Measurements from ENCODE around the gene TMEM79.

The TMEM79 gene

DNA sequence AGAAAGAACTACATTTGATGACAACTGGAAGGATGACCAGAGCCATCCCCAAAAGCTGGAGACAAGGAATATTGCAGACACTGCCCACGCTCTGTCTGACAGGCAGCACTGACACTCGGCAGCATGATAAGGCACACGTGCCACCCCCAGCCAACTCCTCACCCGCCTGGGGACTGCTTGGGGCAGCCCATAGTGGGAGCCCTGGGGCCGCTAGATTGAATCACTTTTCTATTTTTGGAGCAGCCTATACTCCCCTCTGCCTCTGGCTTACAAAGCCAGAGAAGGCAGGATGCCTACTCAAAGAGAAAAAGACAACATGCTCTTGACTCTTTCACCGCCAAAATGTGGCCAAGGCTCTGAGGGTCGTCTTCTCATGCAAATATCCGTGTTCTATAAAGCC, 2.8 kb upstream of the TMEM79 start:
- no peaks in the 10 kb centered on the region for H3K9me3 Mint-ChIP-seq
- peak overlapping the region; percentile 92 for H3K27ac Mint-ChIP-seq
- no peaks in the 10 kb centered on the region for H3K27me3 Mint-ChIP-seq (ENCODE audit: low read depth)
- peaks cover 31% of the 10 kb centered on the region for H3K36me3 Mint-ChIP-seq (ENCODE audit: low read depth)
- peak; percentile 44 for DNase-seq (ENCODE audit: low spot score)
- peak overlapping the region; percentile 91 for H3K4me3 Mint-ChIP-seq
- peaks cover 30% of the 10 kb centered on the region for H3K4me1 Mint-ChIP-seq (ENCODE audit: low read depth)

- Mint-ChIP-seq H3K4me3 (peak overlapping the region; percentile 91), H3K4me1 (ENCODE audit: low read depth) (peaks cover 30% of the 10 kb centered on the region)
Measured at GRCh38 chr1:156281693-156282478, 2.2 kb upstream of the TMEM79 start.

GRCh38 chr1:156282479-156283222, 1.5 kb upstream of the TMEM79 start, which contains the start of gene SMG5:
Gene SMG5, minus strand, starts transcription at chr1:156282825. Its CDS starts 145 bp downstream, at chr1:156282680.
- peak within 1 kb of the TSS; percentile 91 for H3K4me3 Mint-ChIP-seq
- H3K9me3 Mint-ChIP-seq = no peaks in the 10 kb centered on the region
- peaks cover 30% of the 10 kb centered on the region for H3K4me1 Mint-ChIP-seq (ENCODE audit: low read depth)
- no peaks in the 10 kb centered on the region for H3K27me3 Mint-ChIP-seq (ENCODE audit: low read depth)
- H3K36me3 Mint-ChIP-seq (ENCODE audit: low read depth) = peaks cover 18% of the 10 kb centered on the region
- peak within 1 kb of the TSS; percentile 92 for H3K27ac Mint-ChIP-seq
- DNase-seq (ENCODE audit: low spot score) = peak; percentile 96

More at GRCh38 chr1:156281693-156282478, 2.2 kb upstream of the TMEM79 start:
- Mint-ChIP-seq H3K9me3 (no peaks in the 10 kb centered on the region), H3K36me3 (ENCODE audit: low read depth) (peaks cover 25% of the 10 kb centered on the region), H3K27ac (peak overlapping the region; percentile 92), H3K27me3 (ENCODE audit: low read depth) (no peaks in the 10 kb centered on the region)
- peak; percentile 33 for DNase-seq (ENCODE audit: low spot score)

GRCh38 chr1:156283521-156283920, 604 bp upstream of the TMEM79 start:
- H3K27me3 Mint-ChIP-seq (ENCODE audit: low read depth) = no peaks in the 10 kb centered on the region
- no peak for DNase-seq (ENCODE audit: low spot score)
- H3K27ac Mint-ChIP-seq = peak overlapping the region; percentile 92
- H3K9me3 Mint-ChIP-seq = no peaks in the 10 kb centered on the region
- H3K4me1 Mint-ChIP-seq (ENCODE audit: low read depth) = peaks cover 29% of the 10 kb centered on the region
- peak overlapping the region; percentile 91 for H3K4me3 Mint-ChIP-seq
- peaks cover 9% of the 10 kb centered on the region for H3K36me3 Mint-ChIP-seq (ENCODE audit: low read depth)

DNA sequence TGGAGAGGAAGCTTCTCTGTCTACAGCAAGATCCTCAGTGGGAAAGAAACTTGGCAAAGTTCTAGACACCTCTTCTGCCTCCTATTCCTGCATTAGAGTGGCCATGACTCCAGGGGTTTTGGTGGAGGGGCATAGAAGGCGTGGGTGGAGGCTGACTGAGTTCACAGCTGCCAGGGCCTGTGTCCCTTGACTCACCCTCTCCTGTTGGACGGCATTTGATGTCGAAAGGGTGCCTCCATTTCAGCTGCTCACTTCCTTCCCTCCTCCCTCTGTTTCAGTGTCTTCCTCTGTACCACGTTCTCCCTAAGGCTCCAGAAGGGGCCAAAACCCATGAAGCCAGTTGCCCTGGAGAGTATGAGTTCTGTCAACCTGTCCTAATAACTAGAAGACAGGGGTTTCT, 632 bp downstream of the TMEM79 start:
- Mint-ChIP-seq H3K9me3 (no peaks in the 10 kb centered on the region), H3K4me1 (ENCODE audit: low read depth) (peaks cover 27% of the 10 kb centered on the region), H3K27me3 (ENCODE audit: low read depth) (no peaks in the 10 kb centered on the region), H3K27ac (no peak overlapping the region), H3K36me3 (ENCODE audit: low read depth) (peaks cover 10% of the 10 kb centered on the region), H3K4me3 (no peak overlapping the region)
- DNase-seq (ENCODE audit: low spot score) = no peak

GRCh38 chr1:156285437-156285836, 1.3 kb downstream of the TMEM79 start:
- Mint-ChIP-seq H3K27me3 (ENCODE audit: low read depth) (no peaks in the 10 kb centered on the region), H3K4me3 (no peak overlapping the region)

DNA sequence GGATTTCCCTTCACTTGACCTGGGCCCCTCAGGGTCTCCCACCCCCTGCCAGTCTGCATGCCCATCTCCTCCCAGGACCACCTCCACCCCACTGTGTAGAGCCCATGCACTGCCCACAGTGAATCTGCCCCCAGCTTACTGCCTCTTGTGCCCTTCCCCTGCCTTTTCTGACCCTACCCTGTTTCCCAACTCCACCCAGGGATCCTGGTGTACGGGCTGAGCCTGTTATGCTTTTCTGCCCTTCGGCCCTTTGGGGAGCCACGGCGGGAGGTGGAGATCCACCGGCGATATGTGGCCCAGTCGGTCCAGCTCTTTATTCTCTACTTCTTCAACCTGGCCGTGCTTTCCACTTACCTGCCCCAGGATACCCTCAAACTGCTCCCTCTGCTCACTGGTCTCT, 1.9 kb downstream of the TMEM79 start:
- Mint-ChIP-seq H3K9me3 (no peaks in the 10 kb centered on the region), H3K36me3 (ENCODE audit: low read depth) (peaks cover 10% of the 10 kb centered on the region), H3K4me3 (no peak overlapping the region)

More at GRCh38 chr1:156285437-156285836, 1.3 kb downstream of the TMEM79 start:
- peaks cover 23% of the 10 kb centered on the region for H3K4me1 Mint-ChIP-seq (ENCODE audit: low read depth)
- no peaks in the 10 kb centered on the region for H3K9me3 Mint-ChIP-seq
- no peak overlapping the region for H3K27ac Mint-ChIP-seq
- peaks cover 10% of the 10 kb centered on the region for H3K36me3 Mint-ChIP-seq (ENCODE audit: low read depth)
- no peak for DNase-seq (ENCODE audit: low spot score)

GRCh38 chr1:156289857-156290256, 5.7 kb downstream of the TMEM79 start:
- Mint-ChIP-seq H3K36me3 (ENCODE audit: low read depth) (peaks cover 4% of the 10 kb centered on the region), H3K9me3 (no peaks in the 10 kb centered on the region), H3K4me3 (no peak overlapping the region), H3K4me1 (ENCODE audit: low read depth) (peaks cover 5% of the 10 kb centered on the region), H3K27ac (no peak overlapping the region), H3K27me3 (ENCODE audit: low read depth) (no peaks in the 10 kb centered on the region)
- no peak for DNase-seq (ENCODE audit: low spot score)

More for the DNA sequence above, 1.9 kb downstream of the TMEM79 start:
- Mint-ChIP-seq H3K27ac (no peak overlapping the region), H3K4me1 (ENCODE audit: low read depth) (peaks cover 17% of the 10 kb centered on the region), H3K27me3 (ENCODE audit: low read depth) (no peaks in the 10 kb centered on the region)
- DNase-seq (ENCODE audit: low spot score) = no peak

DNA sequence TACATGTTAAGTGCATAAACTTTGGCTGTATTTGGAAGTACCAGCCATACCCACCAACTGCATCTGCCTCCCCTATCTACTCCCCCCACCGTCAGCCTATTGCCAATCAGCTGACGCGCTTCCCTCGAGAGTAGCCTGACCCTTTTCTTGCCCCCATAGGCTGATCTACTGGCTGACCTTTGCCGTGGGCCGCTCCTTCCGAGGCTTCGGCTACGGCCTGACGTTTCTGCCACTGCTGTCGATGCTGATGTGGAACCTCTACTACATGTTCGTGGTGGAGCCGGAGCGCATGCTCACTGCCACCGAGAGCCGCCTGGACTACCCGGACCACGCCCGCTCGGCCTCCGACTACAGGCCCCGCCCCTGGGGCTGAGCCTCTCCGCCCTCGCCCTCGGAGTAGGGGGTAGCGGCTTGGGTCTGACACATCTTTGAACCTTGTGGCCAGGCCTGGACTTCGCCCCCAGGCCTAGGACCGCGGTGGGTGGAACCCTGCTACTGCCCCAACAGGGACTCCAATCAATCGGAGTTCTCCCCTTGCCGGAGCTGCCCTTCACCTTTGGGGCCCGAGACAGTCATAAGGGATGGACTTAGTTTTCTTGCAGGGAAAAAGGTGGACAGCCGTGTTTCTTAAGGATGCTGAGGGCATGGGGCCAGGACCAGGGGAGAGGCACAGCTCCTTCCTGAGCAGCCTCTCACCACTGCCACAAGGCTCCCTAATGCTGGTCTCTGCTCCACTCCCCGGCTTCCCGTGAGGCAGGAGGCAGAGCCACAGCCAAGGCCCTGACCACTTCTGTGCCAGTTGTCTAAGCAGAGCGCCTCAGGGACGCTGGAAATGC, 7.3 kb downstream of the TMEM79 start:
- Mint-ChIP-seq H3K9me3 (no peaks in the 10 kb centered on the region), H3K27ac (peak overlapping the region; percentile 48), H3K36me3 (ENCODE audit: low read depth) (peaks cover 3% of the 10 kb centered on the region), H3K27me3 (ENCODE audit: low read depth) (no peaks in the 10 kb centered on the region), H3K4me1 (ENCODE audit: low read depth) (peaks cover 9% of the 10 kb centered on the region), H3K4me3 (peak overlapping the region; percentile 68)
- peak; percentile 20 for DNase-seq (ENCODE audit: low spot score)

DNA sequence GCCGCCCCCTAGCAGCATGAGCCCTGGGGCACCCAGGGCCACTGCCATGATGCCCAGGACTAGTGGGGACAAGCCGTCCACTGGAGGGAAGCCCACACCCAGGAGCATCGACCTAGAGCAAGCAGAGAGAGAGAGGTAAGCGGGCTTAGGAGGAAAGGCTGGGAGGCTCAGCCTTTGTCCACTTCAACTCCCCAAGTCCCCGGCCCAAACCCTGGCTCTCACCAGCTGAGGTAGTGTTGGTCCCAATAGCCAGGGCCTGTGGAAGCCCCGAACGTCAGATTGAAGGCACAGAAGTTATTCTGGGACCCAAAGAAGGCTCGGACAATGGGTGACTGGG, 8.9 kb downstream of the TMEM79 start:
- no peak overlapping the region for H3K4me3 Mint-ChIP-seq
- H3K27ac Mint-ChIP-seq = no peak overlapping the region
- no peak for DNase-seq (ENCODE audit: low spot score)
- peaks cover 9% of the 10 kb centered on the region for H3K4me1 Mint-ChIP-seq (ENCODE audit: low read depth)
- no peaks in the 10 kb centered on the region for H3K27me3 Mint-ChIP-seq (ENCODE audit: low read depth)
- peaks cover 3% of the 10 kb centered on the region for H3K36me3 Mint-ChIP-seq (ENCODE audit: low read depth)
- H3K9me3 Mint-ChIP-seq = no peaks in the 10 kb centered on the region

DNA sequence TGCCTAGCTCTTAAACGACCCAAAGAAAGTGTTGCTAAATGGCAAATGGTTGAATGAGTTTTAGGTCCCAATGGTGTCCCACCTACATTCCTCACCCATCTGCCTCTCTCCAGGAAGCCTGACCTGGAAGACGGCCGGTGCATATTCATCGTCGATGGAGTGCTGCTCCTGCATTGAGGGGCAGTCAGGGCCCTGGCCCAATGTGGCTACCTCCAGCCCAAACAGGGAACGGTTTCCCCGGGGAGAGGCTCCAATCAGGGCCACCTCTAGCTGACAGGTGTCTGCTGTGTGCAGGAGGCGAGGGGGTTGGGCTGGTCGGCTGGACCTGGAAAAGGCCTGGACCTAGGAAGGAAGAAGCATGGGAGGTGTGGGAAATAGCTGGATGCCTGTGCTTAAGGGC, 9.8 kb downstream of the TMEM79 start:
- H3K36me3 Mint-ChIP-seq (ENCODE audit: low read depth) = no peaks in the 10 kb centered on the region
- H3K4me3 Mint-ChIP-seq = peak overlapping the region; percentile 26
- peaks cover 9% of the 10 kb centered on the region for H3K4me1 Mint-ChIP-seq (ENCODE audit: low read depth)
- no peak overlapping the region for H3K27ac Mint-ChIP-seq
- H3K9me3 Mint-ChIP-seq = no peaks in the 10 kb centered on the region
- H3K27me3 Mint-ChIP-seq (ENCODE audit: low read depth) = no peaks in the 10 kb centered on the region
- no peak for DNase-seq (ENCODE audit: low spot score)

- Mint-ChIP-seq H3K36me3 (ENCODE audit: low read depth) (no peaks in the 10 kb centered on the region), H3K9me3 (no peaks in the 10 kb centered on the region), H3K27ac (peak within 1 kb of the TSS; percentile 86), H3K4me1 (ENCODE audit: low read depth) (peaks cover 9% of the 10 kb centered on the region), H3K4me3 (peak within 1 kb of the TSS; percentile 90), H3K27me3 (ENCODE audit: low read depth) (no peaks in the 10 kb centered on the region)
- DNase-seq (ENCODE audit: low spot score) = peak; percentile 41
Measured at GRCh38 chr1:156295391-156295947, 11.3 kb downstream of the TMEM79 start, which contains the start of gene GLMP. Gene GLMP, minus strand, starts transcription at chr1:156295679. Its CDS starts 34 bp downstream, at chr1:156295645.

GRCh38 chr1:156298852-156299357, 14.8 kb downstream of the TMEM79 start, which contains the start of gene VHLL:
Gene VHLL, minus strand, starts transcription at chr1:156299307. Its CDS starts 118 bp downstream, at chr1:156299189.
- Mint-ChIP-seq H3K27me3 (ENCODE audit: low read depth) (no peaks in the 10 kb centered on the region), H3K9me3 (no peaks in the 10 kb centered on the region), H3K4me1 (ENCODE audit: low read depth) (peaks cover 8% of the 10 kb centered on the region), H3K36me3 (ENCODE audit: low read depth) (peaks cover 4% of the 10 kb centered on the region), H3K4me3 (no peak within 1 kb of the TSS), H3K27ac (no peak within 1 kb of the TSS)
- DNase-seq (ENCODE audit: low spot score) = no peak
